Activated CD4-positive, alpha-beta memory T cell treated with anti-CD3 and anti-CD28 coated beads, Interleukin-2, amount 10 ng/mL, durations not matched to agents 7 days and 5 days (primary cell): ENCODE data around the gene FAM174B. TPM values are rescaled to one million over a fixed set of nuclear protein-coding genes. Genes with fewer than 3 reads are reported as not detected.

Experiments
- CTCF ChIA-PET: fragments of 350-600 bp; sonication (Branson Sonifier 250); formaldehyde crosslinking; loops from one replicate; lab custom pipeline; 2021; ENCODE audit warnings: antibody characterized with exemption, inconsistent platforms; lab: Charles Lee
- POLR2A ChIA-PET: fragments of 350-600 bp; sonication (Branson Sonifier 250); formaldehyde crosslinking; loops from one replicate; lab custom pipeline; 2021; ENCODE audit warnings: antibody characterized with exemption; lab: Charles Lee
- DNase-seq: peaks from one replicate; pipeline ENCODE4 v3.0.0-alpha.2; 2020
- H3K27ac Mint-ChIP-seq: one replicate; pipeline ENCODE4 v1.8.0; 2021; ENCODE audit warnings: mild to moderate bottlenecking, mixed read lengths
- H3K27me3 Mint-ChIP-seq: one replicate; pipeline ENCODE4 v1.8.0; 2021; ENCODE audit warnings: mixed read lengths
- H3K36me3 Mint-ChIP-seq: one replicate; pipeline ENCODE4 v1.8.0; 2021; ENCODE audit warnings: low read depth, mixed read lengths
- H3K4me1 Mint-ChIP-seq: one replicate; pipeline ENCODE4 v1.8.0; 2021; ENCODE audit warnings: mixed read lengths
- H3K4me3 Mint-ChIP-seq: one replicate; pipeline ENCODE4 v1.8.0; 2021; ENCODE audit warnings: mild to moderate bottlenecking, mixed read lengths
- H3K9me3 Mint-ChIP-seq: one replicate; pipeline ENCODE4 v1.8.0; 2021; ENCODE audit warnings: mixed read lengths
- total RNA-seq, 2 experiments: library from RNA; stranded (reverse); gene quantifications; one replicate each; pipeline ENCODE4 v1.2.3, GENCODE V29; 2021

The FAM174B gene
- 1 to 10 TPM; 2.8 to 3.0 TPM for total RNA-seq

- POLR2A ChIA-PET, result no interaction called here
- CTCF ChIA-PET, result no interaction called here
- Mint-ChIP-seq H3K36me3 (no peaks in the 10 kb centered on the region), H3K4me3 (peak within 1 kb of the TSS; percentile 39), H3K4me1 (peaks cover 7% of the 10 kb centered on the region), H3K27ac (no peak within 1 kb of the TSS), H3K27me3 (peaks cover 51% of the 10 kb centered on the region), H3K9me3 (no peaks in the 10 kb centered on the region)
- peak; percentile 25 for DNase-seq
Observed at GRCh38 chr15:92655178-92655995, at the start of gene FAM174B. TSS of gene FAM174B (minus strand) at chr15:92655775.

GRCh38 chr15:92696096-92696495, 40.5 kb upstream of the FAM174B start:
- DNase-seq, result no peak
- H3K27me3 Mint-ChIP-seq, result peaks cover 9% of the 10 kb centered on the region
- H3K9me3 Mint-ChIP-seq, result peaks cover 5% of the 10 kb centered on the region
- no peak overlapping the region for H3K4me3 Mint-ChIP-seq
- no peak overlapping the region for H3K27ac Mint-ChIP-seq
- ChIA-PET CTCF (interaction anchor here (1.5 kb wide), 1 partner anchor 19 kb away, joined by 7 read pairs; no protein-coding TSS in a partner anchor), POLR2A (no interaction called here)
- H3K4me1 Mint-ChIP-seq, result no peaks in the 10 kb centered on the region
- H3K36me3 Mint-ChIP-seq, result no peaks in the 10 kb centered on the region

- ChIA-PET CTCF (no interaction called here), POLR2A (no interaction called here)
- no peaks in the 10 kb centered on the region for H3K36me3 Mint-ChIP-seq
- DNase-seq, result no peak
- peaks cover 4% of the 10 kb centered on the region for H3K9me3 Mint-ChIP-seq
- no peak overlapping the region for H3K4me3 Mint-ChIP-seq
- no peak overlapping the region for H3K27ac Mint-ChIP-seq
- H3K27me3 Mint-ChIP-seq, result peaks cover 12% of the 10 kb centered on the region
- H3K4me1 Mint-ChIP-seq, result no peaks in the 10 kb centered on the region
Observed at GRCh38 chr15:92693691-92694331, 38.2 kb upstream of the FAM174B start.

- DNase-seq, result no peak
- Mint-ChIP-seq H3K9me3 (no peaks in the 10 kb centered on the region), H3K4me1 (no peaks in the 10 kb centered on the region), H3K4me3 (no peak overlapping the region), H3K27me3 (peaks cover 12% of the 10 kb centered on the region), H3K27ac (no peak overlapping the region), H3K36me3 (no peaks in the 10 kb centered on the region)
- ChIA-PET CTCF (no interaction called here), POLR2A (no interaction called here)
Observed at GRCh38 chr15:92690395-92690794, 34.8 kb upstream of the FAM174B start.

- ChIA-PET CTCF (no interaction called here), POLR2A (no interaction called here)
- Mint-ChIP-seq H3K4me3 (no peak overlapping the region), H3K9me3 (no peaks in the 10 kb centered on the region), H3K27me3 (peaks cover 15% of the 10 kb centered on the region), H3K4me1 (no peaks in the 10 kb centered on the region), H3K27ac (no peak overlapping the region), H3K36me3 (no peaks in the 10 kb centered on the region)
- no peak for DNase-seq
Observed at GRCh38 chr15:92687746-92688145, 32.2 kb upstream of the FAM174B start.

GRCh38 chr15:92687195-92687602, 31.6 kb upstream of the FAM174B start:
- Mint-ChIP-seq H3K36me3 (no peaks in the 10 kb centered on the region), H3K4me1 (no peaks in the 10 kb centered on the region), H3K4me3 (no peak overlapping the region), H3K27ac (no peak overlapping the region), H3K27me3 (peaks cover 17% of the 10 kb centered on the region), H3K9me3 (no peaks in the 10 kb centered on the region)
- DNase-seq, result no peak
- POLR2A ChIA-PET, result no interaction called here
- CTCF ChIA-PET, result no interaction called here

- Mint-ChIP-seq H3K9me3 (no peaks in the 10 kb centered on the region), H3K36me3 (no peaks in the 10 kb centered on the region)
- CTCF ChIA-PET, result no interaction called here
Observed at GRCh38 chr15:92683511-92683834, 27.9 kb upstream of the FAM174B start.

GRCh38 chr15:92682741-92683510, 27.4 kb upstream of the FAM174B start:
- no peak overlapping the region for H3K4me3 Mint-ChIP-seq
- no peak for DNase-seq
- no peak overlapping the region for H3K27ac Mint-ChIP-seq
- H3K4me1 Mint-ChIP-seq, result no peaks in the 10 kb centered on the region
- H3K9me3 Mint-ChIP-seq, result no peaks in the 10 kb centered on the region
- ChIA-PET CTCF (no interaction called here), POLR2A (no interaction called here)
- H3K27me3 Mint-ChIP-seq, result peaks cover 23% of the 10 kb centered on the region
- no peaks in the 10 kb centered on the region for H3K36me3 Mint-ChIP-seq

More at GRCh38 chr15:92683511-92683834, 27.9 kb upstream of the FAM174B start:
- POLR2A ChIA-PET, result no interaction called here
- no peak for DNase-seq
- no peak overlapping the region for H3K4me3 Mint-ChIP-seq
- H3K4me1 Mint-ChIP-seq, result no peaks in the 10 kb centered on the region
- H3K27me3 Mint-ChIP-seq, result peaks cover 22% of the 10 kb centered on the region
- no peak overlapping the region for H3K27ac Mint-ChIP-seq

- Mint-ChIP-seq H3K4me3 (no peak overlapping the region), H3K9me3 (no peaks in the 10 kb centered on the region)
- CTCF ChIA-PET, result no interaction called here
Observed at GRCh38 chr15:92681141-92681631, 25.6 kb upstream of the FAM174B start.

GRCh38 chr15:92677999-92678398, 22.4 kb upstream of the FAM174B start:
- no peaks in the 10 kb centered on the region for H3K4me1 Mint-ChIP-seq
- H3K27ac Mint-ChIP-seq, result no peak overlapping the region
- CTCF ChIA-PET, result no interaction called here
- H3K36me3 Mint-ChIP-seq, result no peaks in the 10 kb centered on the region
- no peak overlapping the region for H3K4me3 Mint-ChIP-seq
- POLR2A ChIA-PET, result no interaction called here
- H3K9me3 Mint-ChIP-seq, result no peaks in the 10 kb centered on the region
- H3K27me3 Mint-ChIP-seq, result peaks cover 27% of the 10 kb centered on the region
- DNase-seq, result no peak

More at GRCh38 chr15:92681141-92681631, 25.6 kb upstream of the FAM174B start:
- Mint-ChIP-seq H3K27ac (no peak overlapping the region), H3K4me1 (no peaks in the 10 kb centered on the region), H3K36me3 (no peaks in the 10 kb centered on the region), H3K27me3 (peaks cover 28% of the 10 kb centered on the region)
- DNase-seq, result no peak
- POLR2A ChIA-PET, result no interaction called here

- no peaks in the 10 kb centered on the region for H3K9me3 Mint-ChIP-seq
- peaks cover 25% of the 10 kb centered on the region for H3K27me3 Mint-ChIP-seq
- no peak overlapping the region for H3K4me3 Mint-ChIP-seq
- H3K4me1 Mint-ChIP-seq, result no peaks in the 10 kb centered on the region
- no peaks in the 10 kb centered on the region for H3K36me3 Mint-ChIP-seq
- ChIA-PET CTCF (no interaction called here), POLR2A (no interaction called here)
- DNase-seq, result no peak
- no peak overlapping the region for H3K27ac Mint-ChIP-seq
Observed at GRCh38 chr15:92676561-92676960, 21.0 kb upstream of the FAM174B start.

- H3K27ac Mint-ChIP-seq, result no peak overlapping the region
- H3K36me3 Mint-ChIP-seq, result no peaks in the 10 kb centered on the region
- no peaks in the 10 kb centered on the region for H3K9me3 Mint-ChIP-seq
- CTCF ChIA-PET, result no interaction called here
- H3K4me3 Mint-ChIP-seq, result no peak overlapping the region
- DNase-seq, result no peak
- peaks cover 27% of the 10 kb centered on the region for H3K27me3 Mint-ChIP-seq
- H3K4me1 Mint-ChIP-seq, result no peaks in the 10 kb centered on the region
- POLR2A ChIA-PET, result no interaction called here
Observed at GRCh38 chr15:92675485-92675884, 19.9 kb upstream of the FAM174B start.

GRCh38 chr15:92674347-92674746, 18.8 kb upstream of the FAM174B start:
- ChIA-PET CTCF (no interaction called here), POLR2A (no interaction called here)
- Mint-ChIP-seq H3K9me3 (no peaks in the 10 kb centered on the region), H3K4me1 (no peaks in the 10 kb centered on the region), H3K4me3 (no peak overlapping the region), H3K36me3 (no peaks in the 10 kb centered on the region), H3K27me3 (peaks cover 24% of the 10 kb centered on the region), H3K27ac (no peak overlapping the region)
- DNase-seq, result no peak
